MCF 10A (cell line): ENCODE measurements around the gene NPDC1. TPM values are rescaled to one million over a fixed set of nuclear protein-coding genes. Genes with fewer than 3 reads are reported as not detected.

ENCODE experiments used
- BruUV-seq: library from RNA; stranded (reverse); fragments of 400-500 nt; replicated peaks from 2 replicates; lab custom pipeline; 2021; lab: Mats Ljungman, UMichigan
- CTCF ChIA-PET: fragments of 300-600 bp; sonication (Branson Sonifier 250); formaldehyde crosslinking; extraction: SDS; loops from one replicate; lab custom pipeline; 2021; ENCODE audit warnings: antibody characterized with exemption, inconsistent platforms; lab: Yijun Ruan, JAX
- POLR2A ChIA-PET: fragments of 300-600, 350-650 bp; sonication (Branson Sonifier 250); formaldehyde crosslinking; extraction: SDS; loops from one replicate; lab custom pipeline; 2020; ENCODE audit warnings: antibody characterized with exemption, inconsistent platforms; lab: Yijun Ruan, JAX
- DNase-seq: peaks from one replicate; pipeline ENCODE4 v3.0.0-alpha.2; 2018; ENCODE audit not compliant: unreplicated experiment
- H3K27ac Mint-ChIP-seq: one replicate; pipeline ENCODE4 v1.8.0; 2022; ENCODE audit warnings: mild to moderate bottlenecking, low read depth, mixed read lengths; ENCODE audit not compliant: unreplicated experiment
- H3K27me3 Mint-ChIP-seq: one replicate; pipeline ENCODE4 v1.8.0; 2022; ENCODE audit warnings: mixed read lengths; ENCODE audit not compliant: insufficient read depth, unreplicated experiment
- H3K36me3 Mint-ChIP-seq: one replicate; pipeline ENCODE4 v1.8.0; 2022; ENCODE audit warnings: mild to moderate bottlenecking, moderate library complexity, mixed read lengths; ENCODE audit not compliant: insufficient read depth, unreplicated experiment
- H3K4me1 Mint-ChIP-seq: one replicate; pipeline ENCODE4 v1.8.0; 2022; ENCODE audit warnings: mixed read lengths; ENCODE audit not compliant: insufficient read depth, unreplicated experiment
- H3K4me3 Mint-ChIP-seq: one replicate; pipeline ENCODE4 v1.8.0; 2022; ENCODE audit warnings: mild to moderate bottlenecking, moderate library complexity, mixed read lengths; ENCODE audit not compliant: unreplicated experiment
- H3K9me3 Mint-ChIP-seq: one replicate; pipeline ENCODE4 v1.8.0; 2022; ENCODE audit warnings: mixed read lengths; ENCODE audit not compliant: unreplicated experiment
- CTCF ChIP-seq: fragments of 200-600 bp; IDR thresholded peaks from one replicate; pipeline ENCODE4 v1.8.0; 2022; ENCODE audit warnings: antibody characterized with exemption, mild to moderate bottlenecking; ENCODE audit not compliant: unreplicated experiment
- intact Hi-C: fragments of 100-400 bp; cut with micrococcal nuclease; formaldehyde crosslinking; loops from 2 replicates; pipeline ENCODE4 v1.14.1; 2022
- total RNA-seq: library from RNA; stranded (reverse); gene quantifications from 2 replicates; pipeline ENCODE4 v1.2.3, GENCODE V29; 2022

Gene NPDC1
- total RNA-seq, 1 experiment from 2014 or later, result 161 TPM

- H3K9me3 Mint-ChIP-seq, result no peaks in the 10 kb centered on the region
- H3K27me3 Mint-ChIP-seq, result no peaks in the 10 kb centered on the region
- no peaks in the 10 kb centered on the region for H3K36me3 Mint-ChIP-seq
- DNase-seq, result no peak
- no peak overlapping the region for H3K4me3 Mint-ChIP-seq
- TF ChIP-seq CTCF, result no peak
- CTCF ChIA-PET, result interaction anchor here (0.6 to 3.8 kb wide), 5 partner anchors 9 to 181 kb away, joined by 3 to 23 read pairs (median 3); partner anchors contain the start of gene SAPCD2
- intact Hi-C loops, result no loop called here
- H3K4me1 Mint-ChIP-seq, result peaks cover 19% of the 10 kb centered on the region
- POLR2A ChIA-PET, result no interaction called here
- H3K27ac Mint-ChIP-seq, result no peak overlapping the region
- BruUV-seq, result no TSS peak
Measured at GRCh38 chr9:137080260-137081122, 34.5 kb upstream of the NPDC1 start.

- POLR2A ChIA-PET, result no interaction called here
- no TSS peak for BruUV-seq
- peaks cover 15% of the 10 kb centered on the region for H3K4me1 Mint-ChIP-seq
- DNase-seq, result no peak
- no peaks in the 10 kb centered on the region for H3K27me3 Mint-ChIP-seq
- intact Hi-C loops, result no loop called here
- H3K27ac Mint-ChIP-seq, result no peak overlapping the region
- TF ChIP-seq CTCF, result no peak
- H3K4me3 Mint-ChIP-seq, result no peak overlapping the region
- CTCF ChIA-PET, result no interaction called here
- H3K9me3 Mint-ChIP-seq, result no peaks in the 10 kb centered on the region
- no peaks in the 10 kb centered on the region for H3K36me3 Mint-ChIP-seq
Measured at GRCh38 chr9:137079401-137079787, 33.4 kb upstream of the NPDC1 start.

- TF ChIP-seq CTCF, result no peak
- H3K27me3 Mint-ChIP-seq, result no peaks in the 10 kb centered on the region
- intact Hi-C loops, result no loop called here
- DNase-seq, result no peak
- ChIA-PET CTCF (no interaction called here), POLR2A (interaction anchor here (2.4 kb wide), 1 partner anchor 8 kb away, joined by 8 read pairs; the partner anchor contains the start of gene MAN1B1)
- H3K4me1 Mint-ChIP-seq, result peaks cover 12% of the 10 kb centered on the region
- BruUV-seq, result no TSS peak
- H3K9me3 Mint-ChIP-seq, result no peaks in the 10 kb centered on the region
- H3K36me3 Mint-ChIP-seq, result no peaks in the 10 kb centered on the region
- no peak overlapping the region for H3K4me3 Mint-ChIP-seq
- H3K27ac Mint-ChIP-seq, result no peak overlapping the region
Measured at GRCh38 chr9:137078701-137079400, 32.9 kb upstream of the NPDC1 start.
